CD1c-positive myeloid dendritic cell (primary cell): Measurements from ENCODE around the gene SPRY4.
"Not testable (repeated sequence)": the region's sequence is repeated elsewhere in the genome, so short reads cannot be mapped to it uniquely, and the experiment has no call there.

ENCODE experiments used
- DNase-seq: peaks from one replicate; pipeline ENCODE4 v3.0.0-alpha.2; 2016; ENCODE audit errors: extremely low spot score

Gene SPRY4

GRCh38 chr5:142315096-142315900 is 9.5 kb downstream of the SPRY4 start:
- DNase-seq, result no peak

GRCh38 chr5:142314606-142315005 is 10.2 kb downstream of the SPRY4 start:
- no peak for DNase-seq

- no peak for DNase-seq
These were observed 10.7 kb downstream of the SPRY4 start for GRCh38 chr5:142314109-142314508.

GRCh38 chr5:142313682-142314081 is 11.1 kb downstream of the SPRY4 start:
- no peak for DNase-seq

- DNase-seq, result no peak
These were observed 11.5 kb downstream of the SPRY4 start for GRCh38 chr5:142313275-142313674.

GRCh38 chr5:142312399-142312798 is 12.4 kb downstream of the SPRY4 start:
- DNase-seq, result no peak

- no peak for DNase-seq
These were observed 13.1 kb downstream of the SPRY4 start for GRCh38 chr5:142311725-142312124.

- DNase-seq, result no peak
These were observed 14.0 kb downstream of the SPRY4 start for GRCh38 chr5:142310803-142311202.

GRCh38 chr5:142309747-142310318 is 15.0 kb downstream of the SPRY4 start:
- no peak for DNase-seq

GRCh38 chr5:142308358-142308757 is 16.5 kb downstream of the SPRY4 start:
- no peak for DNase-seq

GRCh38 chr5:142307146-142307890 is 17.5 kb downstream of the SPRY4 start:
- DNase-seq, result no peak

- DNase-seq, result no peak
These were observed 18.7 kb downstream of the SPRY4 start for GRCh38 chr5:142306077-142306502.

- no peak for DNase-seq
These were observed 19.6 kb downstream of the SPRY4 start for GRCh38 chr5:142305211-142305610.

GRCh38 chr5:142304013-142304701 is 20.7 kb downstream of the SPRY4 start:
- no peak for DNase-seq

- DNase-seq, result no peak
These were observed 21.3 kb downstream of the SPRY4 start for GRCh38 chr5:142303565-142303964.

GRCh38 chr5:142301540-142301939 is 23.3 kb downstream of the SPRY4 start:
- DNase-seq, result no peak

- DNase-seq, result no peak
These were observed 24.1 kb downstream of the SPRY4 start for GRCh38 chr5:142300677-142301076.

GRCh38 chr5:142298789-142299188 is 26.0 kb downstream of the SPRY4 start:
- no peak for DNase-seq

- not testable (repeated sequence) for DNase-seq
These were observed 27.0 kb downstream of the SPRY4 start for GRCh38 chr5:142297786-142298185.

GRCh38 chr5:142296914-142297417 is 27.9 kb downstream of the SPRY4 start:
- no peak for DNase-seq

GRCh38 chr5:142295960-142296860 is 28.6 kb downstream of the SPRY4 start:
- no peak for DNase-seq
